Heart left ventricle (tissue), 16 donors: ENCODE measurements around the gene PHLDA2. TPM values are rescaled to one million over a fixed set of nuclear protein-coding genes. Genes with fewer than 3 reads are reported as not detected.

Source experiments
- ATAC-seq, 4 donors: fragments of 200-7000 bp; cut with Tn5 transposase; one replicate each; pipeline ENCODE4 v1.9.1; 2020 to 2022; ENCODE audit warnings: moderate library complexity in 4 of 4, mild to moderate bottlenecking in 3 of 4, moderate number of reproducible peaks in 1 of 4
- DNase-seq, 5 donors: peaks; one replicate each; pipeline ENCODE4 v3.0.0-alpha.2; 2020
- H3K27ac ChIP-seq, 12 donors: fragments of 200-600 bp; sonication (generic) in 4 of 12; one replicate each; pipeline versions ENCODE4 v1.5.0 to v1.8.0; 2016 to 2022; ENCODE audit warnings: mild to moderate bottlenecking in 2 of 12
- H3K27me3 ChIP-seq, 9 donors: fragments of 200-600 bp; sonication (generic) in 2 of 9; one replicate each; pipeline versions ENCODE4 v1.5.1 to v1.8.0; 2016 to 2022; ENCODE audit warnings: mild to moderate bottlenecking in 3 of 9
- H3K36me3 ChIP-seq, 9 donors: fragments of 200-600 bp; sonication (generic) in 2 of 9; one replicate each; pipeline versions ENCODE4 v1.5.0 to v1.8.0; 2018 to 2022; ENCODE audit warnings: mild to moderate bottlenecking in 2 of 9
- H3K4me1 ChIP-seq, 12 donors: fragments of 200-600 bp; sonication (generic) in 4 of 12; one replicate each; pipeline versions ENCODE4 v1.5.0 to v1.8.0; 2016 to 2022; ENCODE audit warnings: mild to moderate bottlenecking in 3 of 12
- H3K4me3 ChIP-seq, 12 donors: fragments of 200-600 bp; sonication (generic) in 4 of 12; one replicate each; pipeline versions ENCODE4 v1.5.0 to v1.8.0; 2017 to 2022; ENCODE audit warnings: mild to moderate bottlenecking in 9 of 12, moderate library complexity in 4 of 12
- H3K9me3 ChIP-seq, 12 donors: fragments of 200-600 bp; sonication (generic) in 4 of 12; one replicate each; pipeline versions ENCODE4 v1.5.0 to v1.8.0; 2016 to 2022; ENCODE audit warnings: mild to moderate bottlenecking in 1 of 12
- CTCF ChIP-seq, 12 donors: fragments of 200-600 bp; sonication (generic) in 4 of 12; IDR thresholded peaks; one replicate each; pipeline versions ENCODE4 v1.5.0 to v1.8.0; 2018 to 2022; ENCODE audit warnings: antibody characterized with exemption in 12 of 12, mild to moderate bottlenecking in 5 of 12
- POLR2A ChIP-seq, 2 donors: fragments of 450-650 bp; IDR thresholded peaks; one replicate each; pipeline ENCODE4 v1.6.1; 2017; ENCODE audit warnings: antibody characterized with exemption in 2 of 2, mild to moderate bottlenecking in 2 of 2, moderate library complexity in 2 of 2
- WGBS, 4 donors: extraction: QIAGEN DNeasy Blood & Tissue Kit in 2 of 4; methylation state at CpG; one replicate each; pipeline versions ENCODE4 v1.1.5 to v1.1.7; 2013 to 2018; 5-methylcytosine and 5-hydroxymethylcytosine counted together
- intact Hi-C, 10 donors: fragments of 100-400 bp; cut with DNase I; formaldehyde crosslinking; loops; one replicate each; pipeline versions ENCODE4 v1.11.1 to v1.14.2; 2022
- polyA plus RNA-seq, 2 donors: library from polyadenylated mRNA; stranded (reverse); fragments of 200-250 nt; gene quantifications; one replicate each; pipeline ENCODE4 v1.2.3, GENCODE V29; 2013
- total RNA-seq, 9 donors: library from RNA; depleted of rRNA in 2 of 9; stranded (reverse); fragments of >200 nt in 2 of 9; fragmentation: NEBNext Ultra II Directional in 3 of 9; extraction: Animal tissue kit (Norgen Biotek cat#: 25700) in 3 of 9; gene quantifications; one replicate each; pipeline versions ENCODE4 v1.1.0 to v1.2.4, GENCODE V29; 2016 to 2023
- donor health status: ischemic (EF 13 %, LVEDD 7.1; RV severe dilation, severe dysfunction).
- donor health status: healthy with polysubstance abuse.
- donor health status: DM: no; HTN: yes; CAD: no.
- donor health status: DM: no; HTN: no; CAD: no.
- donor health status: ischemic (EF 25% LVEDD 6.9; RV normal size, moderate dysfunction).
- donor health status: ischemic (EF 25% LVEDD 5.7; RV mildly dilated, moderate dysfunction).
- donor health status: healthy.
- donor health status: DM: yes; HTN: yes; CAD: no.
- donor health status: ischemic (EF 35%, LVEDD 5.7; RV mildly dilated, moderate dysfunction).
- donor health status: nonischemic (EF 11% LVEDD 7.7; RV severe dilation, severe dysfunction).
- donor health status: DM: yes; HTN: yes; CAD: no.
- donor health status: PGD.
- donor health status: ischemic (EF 29% LVEDD 5.4; RV normal size, mild dysfunction).
- donor health status: nonischemic (EF 23%, LVEDD 6.1; RV moderate dilation, normal function).

Gene PHLDA2
- total and polyA plus RNA-seq, 11 donors: 0.40 to 9.2 (median 1.0) TPM; not detected in 2

- DNase-seq (peak in 3 of 5 donors; percentile 18 to 49 (median 26)), ATAC-seq (no peak)
- WGBS, 4 donors: 86 to 91% (median 87%) methylated on average over 11 to 12 of the region's 12 CpGs
- Histone ChIP-seq H3K4me3 (no peak overlapping the region), H3K4me1 (peaks cover 4 to 36% (median 17%) of the 10 kb centered on the region in 12 donors), H3K27ac (no peak overlapping the region), H3K9me3 (no peaks in the 10 kb centered on the region), H3K36me3 (no peaks in the 10 kb centered on the region), H3K27me3 (peaks cover 7 to 43% (median 25%) of the 10 kb centered on the region in 9 donors)
- intact Hi-C loops: no loop called here
- TF ChIP-seq CTCF (IDR thresholded peaks at IDR 0.05): no peak
- no peak for TF ChIP-seq POLR2A (IDR thresholded peaks at IDR 0.05)
These were observed 2.0 kb downstream of the PHLDA2 start for GRCh38 chr11:2927121-2927800.

- intact Hi-C loops: no loop called here
- no peaks in the 10 kb centered on the region for H3K9me3 ChIP-seq
- peaks cover 4 to 36% (median 17%) of the 10 kb centered on the region in 12 donors for H3K4me1 ChIP-seq
- WGBS, 4 donors: 91 to 98% (median 93%) methylated on average over 8 to 11 of the region's 11 CpGs
- peaks cover 7 to 43% (median 25%) of the 10 kb centered on the region in 9 donors for H3K27me3 ChIP-seq
- DNase-seq (peak in 3 of 5 donors; percentile 15 to 40 (median 21)), ATAC-seq (no peak)
- TF ChIP-seq POLR2A (IDR thresholded peaks at IDR 0.05) (no peak), CTCF (IDR thresholded peaks at IDR 0.05) (no peak)
- no peaks in the 10 kb centered on the region for H3K36me3 ChIP-seq
- no peak overlapping the region for H3K27ac ChIP-seq
- H3K4me3 ChIP-seq: no peak overlapping the region
These were observed 2.6 kb downstream of the PHLDA2 start for GRCh38 chr11:2926611-2927051.

GRCh38 chr11:2924821-2925675, 4.2 kb downstream of the PHLDA2 start:
- intact Hi-C loops: no loop called here
- H3K27me3 ChIP-seq: peaks cover 6 to 36% (median 23%) of the 10 kb centered on the region in 9 donors
- DNase-seq: peak in 3 of 5 donors; percentile 18 to 58 (median 25)
- peaks cover 4 to 33% (median 14%) of the 10 kb centered on the region in 12 donors for H3K4me1 ChIP-seq
- TF ChIP-seq POLR2A (IDR thresholded peaks at IDR 0.05) (no peak), CTCF (IDR thresholded peaks at IDR 0.05) (no peak)
- no peaks in the 10 kb centered on the region for H3K36me3 ChIP-seq
- 89 to 94% (median 91%) methylated on average over 29 to 30 of the region's 30 CpGs for WGBS, 4 donors
- no peak overlapping the region for H3K27ac ChIP-seq
- no peak for ATAC-seq
- no peaks in the 10 kb centered on the region for H3K9me3 ChIP-seq
- no peak overlapping the region for H3K4me3 ChIP-seq

GRCh38 chr11:2924381-2924780, 4.8 kb downstream of the PHLDA2 start:
- Histone ChIP-seq H3K9me3 (no peaks in the 10 kb centered on the region), H3K27me3 (peaks cover 0 to 30% (median 21%) of the 10 kb centered on the region in 9 donors), H3K4me1 (peaks cover 0 to 32% (median 11%) of the 10 kb centered on the region in 12 donors), H3K36me3 (no peaks in the 10 kb centered on the region), H3K4me3 (no peak overlapping the region), H3K27ac (peak overlapping the region in 1 of 12 donors; percentile 27)
- 72 to 90% (median 76%) methylated on average over 5 to 10 of the region's 10 CpGs for WGBS, 4 donors
- TF ChIP-seq POLR2A (IDR thresholded peaks at IDR 0.05) (no peak), CTCF (IDR thresholded peaks at IDR 0.05) (no peak)
- intact Hi-C loops: no loop called here
- ATAC-seq (peak in 3 of 4 donors; percentile 9 to 55 (median 44)), DNase-seq (peak in 2 of 5 donors; percentile 41 to 42)
